HCT116 (cell line): ENCODE data around the gene SUGCT.
"Not testable (repeated sequence)": the region's sequence is repeated elsewhere in the genome, so short reads cannot be mapped to it uniquely, and the experiment has no call there.

Experiments used
- EZH2 ChIP-seq: fragments of 200-600 bp; sonication (generic); IDR thresholded peaks from 2 replicates; pipeline ENCODE4 v1.6.1; 2017; ENCODE audit warnings: antibody characterized with exemption, mixed run types
- JUND ChIP-seq: IDR thresholded peaks from 2 replicates; pipeline ENCODE4 v1.6.1; 2012
- POLR2A ChIP-seq: IDR thresholded peaks from 2 replicates; pipeline ENCODE4 v1.7.0; 2011; ENCODE audit warnings: borderline replicate concordance; ENCODE audit not compliant: insufficient read depth, insufficient read length; ENCODE audit errors: extremely low read depth
- POLR2AphosphoS5 ChIP-seq: IDR thresholded peaks from 2 replicates; pipeline ENCODE4 v1.6.1; 2011; ENCODE audit warnings: mild to moderate bottlenecking, low read depth, low read length, moderate library complexity
- TF ChIP-seq, protein P1 (sequence below), 3 experiments: fragments of 200-600 bp in 1 of 3; sonication (generic) in 1 of 3; IDR thresholded peaks in 2 of 3; conservative IDR thresholded peaks in 1 of 3; 2 replicates each; pipeline ENCODE4 v1.5.1; 2012 to 2017; ENCODE audit warnings: low read depth in 2 of 3, low read length in 2 of 3, antibody characterized with exemption in 1 of 3, borderline replicate concordance in 1 of 3, control low read depth in 1 of 3, mild to moderate bottlenecking in 1 of 3, mixed read lengths in 1 of 3, mixed run types in 1 of 3, moderate library complexity in 1 of 3; ENCODE audit not compliant: insufficient read depth in 1 of 3

GRCh38 chr7:40414704-40415103 is 279.9 kb downstream of the SUGCT start:
- not testable (repeated sequence) for TF ChIP-seq JUND, EZH2, POLR2A, POLR2AphosphoS5
- TF ChIP-seq, protein P1, sequence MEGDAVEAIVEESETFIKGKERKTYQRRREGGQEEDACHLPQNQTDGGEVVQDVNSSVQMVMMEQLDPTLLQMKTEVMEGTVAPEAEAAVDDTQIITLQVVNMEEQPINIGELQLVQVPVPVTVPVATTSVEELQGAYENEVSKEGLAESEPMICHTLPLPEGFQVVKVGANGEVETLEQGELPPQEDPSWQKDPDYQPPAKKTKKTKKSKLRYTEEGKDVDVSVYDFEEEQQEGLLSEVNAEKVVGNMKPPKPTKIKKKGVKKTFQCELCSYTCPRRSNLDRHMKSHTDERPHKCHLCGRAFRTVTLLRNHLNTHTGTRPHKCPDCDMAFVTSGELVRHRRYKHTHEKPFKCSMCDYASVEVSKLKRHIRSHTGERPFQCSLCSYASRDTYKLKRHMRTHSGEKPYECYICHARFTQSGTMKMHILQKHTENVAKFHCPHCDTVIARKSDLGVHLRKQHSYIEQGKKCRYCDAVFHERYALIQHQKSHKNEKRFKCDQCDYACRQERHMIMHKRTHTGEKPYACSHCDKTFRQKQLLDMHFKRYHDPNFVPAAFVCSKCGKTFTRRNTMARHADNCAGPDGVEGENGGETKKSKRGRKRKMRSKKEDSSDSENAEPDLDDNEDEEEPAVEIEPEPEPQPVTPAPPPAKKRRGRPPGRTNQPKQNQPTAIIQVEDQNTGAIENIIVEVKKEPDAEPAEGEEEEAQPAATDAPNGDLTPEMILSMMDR (IDR thresholded peaks at IDR 0.05 in 2 of 3, conservative IDR thresholded peaks at IDR 0.05 in 1 of 3; ENCODE audit: borderline replicate concordance in 1 of 3, insufficient read depth in 1 of 3, low read depth in 2 of 3, low read length in 2 of 3), result not testable (repeated sequence)
